Lung (tissue), 12 donors: ENCODE results near the gene MYRFL. TPM values are rescaled to one million over a fixed set of nuclear protein-coding genes. Genes with fewer than 3 reads are reported as not detected.

Experiments used
- ATAC-seq: fragments of 200-7000 bp; cut with Tn5 transposase; one replicate; pipeline ENCODE4 v1.9.1; 2020; ENCODE audit warnings: moderate number of reproducible peaks; ENCODE audit not compliant: insufficient read depth, low FRiP score
- DNase-seq, 3 donors: peaks; one replicate each; pipeline ENCODE4 v3.0.0-alpha.2; 2013 to 2017
- H3K27ac ChIP-seq, 2 donors: one replicate each; pipeline ENCODE4 v1.5.1; 2013; ENCODE audit warnings: mild to moderate bottlenecking in 2 of 2, moderate library complexity in 2 of 2, control low read depth in 1 of 2, inconsistent platforms in 1 of 2, low read depth in 1 of 2, low read length in 1 of 2
- H3K27me3 ChIP-seq, 3 donors: one replicate each; pipeline ENCODE4 v1.5.1; 2013; ENCODE audit warnings: low read length in 2 of 3; ENCODE audit not compliant: control insufficient read depth in 3 of 3, insufficient read depth in 3 of 3
- H3K36me3 ChIP-seq, 4 donors: one replicate each; pipeline ENCODE4 v1.5.1; 2013; ENCODE audit warnings: low read length in 4 of 4, mild to moderate bottlenecking in 1 of 4, moderate library complexity in 1 of 4; ENCODE audit not compliant: control insufficient read depth in 4 of 4, insufficient read depth in 4 of 4
- H3K4me1 ChIP-seq, 5 donors: one replicate each; pipeline ENCODE4 v1.5.1; 2013; ENCODE audit warnings: low read length in 5 of 5, mild to moderate bottlenecking in 2 of 5, moderate library complexity in 1 of 5; ENCODE audit not compliant: control insufficient read depth in 5 of 5, insufficient read depth in 5 of 5
- H3K4me3 ChIP-seq: one replicate; pipeline ENCODE4 v1.5.1; 2013; ENCODE audit warnings: mild to moderate bottlenecking, control low read depth, moderate library complexity
- H3K9ac ChIP-seq, 2 donors: one replicate each; pipeline ENCODE4 v1.5.1; 2013; ENCODE audit warnings: low read length in 2 of 2, control low read depth in 1 of 2; ENCODE audit not compliant: insufficient read depth in 1 of 2
- H3K9me3 ChIP-seq, 4 donors: one replicate each; pipeline ENCODE4 v1.5.1; 2013; ENCODE audit warnings: low read length in 3 of 4, mild to moderate bottlenecking in 1 of 4, moderate library complexity in 1 of 4; ENCODE audit not compliant: control insufficient read depth in 4 of 4, insufficient read depth in 3 of 4
- CTCF ChIP-seq: IDR thresholded peaks from 2 replicates; pipeline ENCODE4 v1.5.1; 2012; ENCODE audit warnings: mild to moderate bottlenecking; ENCODE audit errors: control extremely low read depth, extremely low read depth
- WGBS, 2 donors: extraction: QIAGEN DNeasy Blood & Tissue Kit; methylation state at CpG; one replicate each; pipeline ENCODE4 v1.1.7; 2013; 5-methylcytosine and 5-hydroxymethylcytosine counted together
- polyA plus RNA-seq, 2 donors: library from polyadenylated mRNA; stranded (reverse); fragments of 200-250 nt; gene quantifications; one replicate each; pipeline ENCODE4 v1.2.1, GENCODE V29; 2013
- total RNA-seq, 2 donors: library from RNA; depleted of rRNA in 1 of 2; stranded (reverse); fragments of >200 nt in 1 of 2; gene quantifications; one replicate each; pipeline ENCODE4 v1.2.1, GENCODE V29; 2014 to 2021
- donor health status: control.
- donor health status: control.
- donor health status: Bipolar disorder and iron deficiency.
- donor health status: healthy.
- donor health status: DM: yes; HTN: yes; CAD: no.

MYRFL gene
- total and polyA plus RNA-seq, 4 donors: 0.03 to 1.9 (median 0.15) TPM

DNA sequence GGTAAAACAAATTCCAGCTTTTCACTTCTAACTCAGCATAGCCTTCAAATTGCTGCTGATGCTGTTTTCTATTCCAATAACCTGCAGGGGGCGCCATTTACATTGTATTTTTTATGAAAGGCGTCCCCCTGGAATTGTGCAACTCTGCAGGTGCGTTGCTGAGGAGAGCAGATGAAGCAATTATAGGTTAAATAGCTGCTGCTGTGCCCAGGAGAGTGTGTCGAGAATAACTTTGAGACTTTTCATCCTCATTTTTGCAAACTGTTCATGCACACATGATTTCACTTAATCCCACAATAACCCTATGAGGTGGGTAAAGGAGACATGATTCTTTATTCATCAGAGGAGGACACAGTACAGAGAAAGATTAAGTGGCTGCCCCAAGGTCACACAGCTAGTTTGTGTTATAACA lies 75.7 kb downstream of the MYRFL start:
- no peak overlapping the region for H3K27ac ChIP-seq
- peak; percentile 64 for TF ChIP-seq CTCF
- H3K4me1 ChIP-seq: peaks cover 2 to 18% (median 4%) of the 10 kb centered on the region in 5 donors
- H3K27me3 ChIP-seq: no peaks in the 10 kb centered on the region
- H3K9me3 ChIP-seq: no peaks in the 10 kb centered on the region
- no peak overlapping the region for H3K9ac ChIP-seq
- peak; percentile 38 for ATAC-seq
- H3K4me3 ChIP-seq: no peak overlapping the region
- peak; percentile 79 to 87 (median 85) for DNase-seq
- no peaks in the 10 kb centered on the region for H3K36me3 ChIP-seq
- 0 to 2% methylated on average over 4 of the region's 4 CpGs for WGBS, 2 donors

DNA sequence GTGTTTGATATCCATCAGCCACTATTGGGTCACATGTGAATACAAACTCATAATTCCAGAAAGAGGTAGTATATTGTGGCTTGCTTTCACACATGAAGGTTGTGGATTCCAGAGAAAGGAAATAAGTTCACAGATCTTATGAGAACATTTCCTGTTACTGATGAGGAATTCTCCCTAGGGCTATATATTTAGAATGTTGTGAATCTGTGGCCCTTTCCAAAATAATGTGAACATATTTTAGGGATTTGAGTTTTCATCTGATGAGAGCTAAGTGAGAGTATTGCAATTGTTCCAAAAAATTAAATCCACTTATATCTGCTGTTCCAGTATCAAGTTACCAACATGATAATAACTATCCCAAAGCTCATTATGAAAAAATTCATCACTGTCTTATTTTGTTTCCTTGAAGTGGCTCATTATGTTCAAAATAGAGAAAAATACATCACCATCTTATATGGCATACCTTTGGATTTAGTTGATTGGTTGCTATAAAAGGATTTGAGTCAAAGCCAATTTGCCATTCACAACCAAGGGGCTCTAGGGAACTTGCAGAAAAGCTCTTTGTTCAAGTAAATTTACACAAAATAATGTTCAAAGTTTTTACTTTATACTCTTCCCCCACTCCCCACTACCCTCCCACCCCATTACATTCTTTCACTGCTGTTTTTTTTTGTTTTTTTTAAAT lies 76.3 kb downstream of the MYRFL start:
- H3K36me3 ChIP-seq: no peaks in the 10 kb centered on the region
- no peak overlapping the region for H3K27ac ChIP-seq
- peaks cover 2 to 18% (median 4%) of the 10 kb centered on the region in 5 donors for H3K4me1 ChIP-seq
- ATAC-seq (no peak), DNase-seq (no peak)
- TF ChIP-seq CTCF: no peak
- H3K4me3 ChIP-seq: no peak overlapping the region
- no peaks in the 10 kb centered on the region for H3K9me3 ChIP-seq
- H3K9ac ChIP-seq: no peak overlapping the region
- no peaks in the 10 kb centered on the region for H3K27me3 ChIP-seq

DNA sequence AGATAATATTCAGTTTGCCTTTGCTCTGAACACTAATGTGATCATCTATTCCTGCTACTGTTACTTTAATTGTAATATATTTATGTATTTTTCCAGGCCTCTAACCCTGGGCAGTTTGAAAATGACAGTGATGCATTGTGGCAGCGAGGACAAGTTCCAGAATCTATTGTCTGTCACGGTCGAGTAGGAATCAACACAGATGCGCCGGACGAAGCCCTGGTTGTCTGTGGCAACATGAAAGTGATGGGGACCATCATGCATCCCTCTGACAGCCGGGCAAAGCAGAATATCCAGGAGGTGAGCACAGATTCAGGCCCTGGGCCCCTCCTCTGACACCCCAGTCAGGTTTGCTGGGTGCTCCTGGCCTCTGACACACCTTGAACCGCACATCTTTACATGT lies 78.5 kb downstream of the MYRFL start:
- peaks cover 3 to 9% (median 7%) of the 10 kb centered on the region in 5 donors for H3K4me1 ChIP-seq
- no peaks in the 10 kb centered on the region for H3K27me3 ChIP-seq
- DNase-seq (no peak), ATAC-seq (no peak)
- no peak overlapping the region for H3K27ac ChIP-seq
- H3K36me3 ChIP-seq: no peaks in the 10 kb centered on the region
- no peaks in the 10 kb centered on the region for H3K9me3 ChIP-seq
- no peak for TF ChIP-seq CTCF
- WGBS, 2 donors: 83 to 93% methylated on average over 8 of the region's 8 CpGs
- H3K4me3 ChIP-seq: no peak overlapping the region
- H3K9ac ChIP-seq: no peak overlapping the region

GRCh38 chr12:69904777-69905176 lies 79.8 kb downstream of the MYRFL start:
- Histone ChIP-seq H3K9me3 (no peaks in the 10 kb centered on the region), H3K27me3 (no peaks in the 10 kb centered on the region), H3K36me3 (no peaks in the 10 kb centered on the region), H3K27ac (peak overlapping the region in 1 of 2 donors; percentile 33), H3K4me3 (no peak overlapping the region), H3K4me1 (peaks cover 3 to 8% (median 7%) of the 10 kb centered on the region in 5 donors), H3K9ac (no peak overlapping the region)
- TF ChIP-seq CTCF: no peak
- 63 to 90% methylated on average over 1 of the region's 1 CpG for WGBS, 2 donors
- ATAC-seq (no peak), DNase-seq (peak in 2 of 3 donors; percentile 22 to 28)
